GM18507 (cell line): ENCODE data around the gene RGPD4.
"Not testable (repeated sequence)": the region's sequence is repeated elsewhere in the genome, so short reads cannot be mapped to it uniquely, and the experiment has no call there.

Experiments used
- DNase-seq: peaks from one replicate; pipeline ENCODE4 v3.0.0; 2011; ENCODE audit warnings: low read depth; ENCODE audit not compliant: insufficient read length; ENCODE audit errors: extremely low spot score
- FAIRE-seq: peaks from 2 replicates; lab custom pipeline; 2011; peaks lifted over from hg19 to GRCh38; lab: Jason Lieb, UNC

Gene RGPD4

GRCh38 chr2:107826749-107827148 is at the start of gene RGPD4:
Gene RGPD4, plus strand, starts transcription at chr2:107826892. Its CDS starts 122 bp downstream, at chr2:107827014.
- not testable (repeated sequence) for FAIRE-seq, DNase-seq

GRCh38 chr2:107777974-107778373 is 48.7 kb upstream of the RGPD4 start:
- FAIRE-seq, result no peak
- DNase-seq, result no peak

GRCh38 chr2:107785756-107786155 is 40.9 kb upstream of the RGPD4 start:
- FAIRE-seq (no peak), DNase-seq (no peak)

- FAIRE-seq, result no peak
- DNase-seq, result no peak
Observed at GRCh38 chr2:107790837-107791236, 35.9 kb upstream of the RGPD4 start.

- DNase-seq (no peak), FAIRE-seq (no peak)
Observed at GRCh38 chr2:107801498-107801897, 25.2 kb upstream of the RGPD4 start.

GRCh38 chr2:107804608-107805498 is 21.8 kb upstream of the RGPD4 start:
- DNase-seq, result no peak

GRCh38 chr2:107806901-107807300 is 19.8 kb upstream of the RGPD4 start:
- no peak for DNase-seq
- no peak for FAIRE-seq

More at GRCh38 chr2:107804608-107805498, 21.8 kb upstream of the RGPD4 start:
- no peak for FAIRE-seq

GRCh38 chr2:107807988-107808387 is 18.7 kb upstream of the RGPD4 start:
- DNase-seq (no peak), FAIRE-seq (no peak)

- DNase-seq (no peak), FAIRE-seq (no peak)
Observed at GRCh38 chr2:107808959-107809358, 17.7 kb upstream of the RGPD4 start.

GRCh38 chr2:107809835-107810234 is 16.9 kb upstream of the RGPD4 start:
- FAIRE-seq, result no peak
- no peak for DNase-seq

GRCh38 chr2:107810734-107811133 is 16.0 kb upstream of the RGPD4 start:
- FAIRE-seq (no peak), DNase-seq (no peak)

- no peak for FAIRE-seq
Observed at GRCh38 chr2:107811411-107811810, 15.3 kb upstream of the RGPD4 start.

GRCh38 chr2:107812006-107812405 is 14.7 kb upstream of the RGPD4 start:
- FAIRE-seq, result no peak

More at GRCh38 chr2:107811411-107811810, 15.3 kb upstream of the RGPD4 start:
- DNase-seq, result no peak

GRCh38 chr2:107817378-107817777 is 9.3 kb upstream of the RGPD4 start:
- DNase-seq (no peak), FAIRE-seq (no peak)

More at GRCh38 chr2:107812006-107812405, 14.7 kb upstream of the RGPD4 start:
- DNase-seq, result no peak

- no peak for FAIRE-seq
- no peak for DNase-seq
Observed at GRCh38 chr2:107822302-107822701, 4.4 kb upstream of the RGPD4 start.

GRCh38 chr2:107824451-107825205 is 2.1 kb upstream of the RGPD4 start:
- no peak for FAIRE-seq
- no peak for DNase-seq

GRCh38 chr2:107825206-107825563 is 1.5 kb upstream of the RGPD4 start:
- FAIRE-seq, result no peak

GRCh38 chr2:107829514-107829913 is 2.8 kb downstream of the RGPD4 start:
- DNase-seq, FAIRE-seq: not testable (repeated sequence)

More at GRCh38 chr2:107825206-107825563, 1.5 kb upstream of the RGPD4 start:
- DNase-seq, result no peak

GRCh38 chr2:107833152-107833551 is 6.5 kb downstream of the RGPD4 start:
- not testable (repeated sequence) for FAIRE-seq, DNase-seq

GRCh38 chr2:107833618-107834017 is 6.9 kb downstream of the RGPD4 start:
- DNase-seq, FAIRE-seq: not testable (repeated sequence)
